ENCODE data around the gene HNRNPH1.
"Not testable (repeated sequence)": the region's sequence is repeated elsewhere in the genome, so short reads cannot be mapped to it uniquely, and the experiment has no call there.

- not testable (repeated sequence) for TF ChIP-seq CTCF (IDR thresholded peaks at IDR 0.05); ZFX (IDR thresholded peaks at IDR 0.05; ENCODE audit: borderline replicate concordance)
These were observed 34.1 kb upstream of the HNRNPH1 start for GRCh38 chr5:179657302-179658178.

Data from 22Rv1 (cell line).